Fibroblast of skin of right quadriceps (primary cell): ENCODE results near the gene KRTAP12-4.
"Not testable (repeated sequence)": the region's sequence is repeated elsewhere in the genome, so short reads cannot be mapped to it uniquely, and the experiment has no call there.

Experiments used
- DNase-seq: peaks from one replicate; pipeline ENCODE4 v3.0.0-alpha.2; 2013

The KRTAP12-4 gene

GRCh38 chr21:44686843-44687561, 32.5 kb upstream of the KRTAP12-4 start:
- no peak for DNase-seq

- DNase-seq, result no peak
These were observed 31.7 kb upstream of the KRTAP12-4 start for GRCh38 chr21:44686000-44686781.

GRCh38 chr21:44685050-44685449, 30.6 kb upstream of the KRTAP12-4 start:
- not testable (repeated sequence) for DNase-seq

- no peak for DNase-seq
These were observed 30.0 kb upstream of the KRTAP12-4 start for GRCh38 chr21:44684483-44684882.

GRCh38 chr21:44684077-44684476, 29.6 kb upstream of the KRTAP12-4 start:
- no peak for DNase-seq

- DNase-seq, result no peak
These were observed 28.2 kb upstream of the KRTAP12-4 start for GRCh38 chr21:44682580-44683151.

- DNase-seq, result no peak
These were observed 27.6 kb upstream of the KRTAP12-4 start, which contains the start of gene KRTAP12-1 for GRCh38 chr21:44681861-44682579. KRTAP12-1 (minus strand) TSS chr21:44682163; CDS start chr21:44682123, 40 bp downstream.

GRCh38 chr21:44681152-44681551, 26.7 kb upstream of the KRTAP12-4 start:
- DNase-seq, result no peak

- no peak for DNase-seq
These were observed 23.4 kb upstream of the KRTAP12-4 start for GRCh38 chr21:44677881-44678280.

- DNase-seq, result no peak
These were observed 17.5 kb upstream of the KRTAP12-4 start for GRCh38 chr21:44671911-44672310.

- DNase-seq, result no peak
These were observed 16.4 kb upstream of the KRTAP12-4 start for GRCh38 chr21:44670642-44671432.

GRCh38 chr21:44667612-44668011, 13.2 kb upstream of the KRTAP12-4 start:
- no peak for DNase-seq

- no peak for DNase-seq
These were observed 12.2 kb upstream of the KRTAP12-4 start, which contains the start of gene KRTAP12-2 for GRCh38 chr21:44666401-44667320. KRTAP12-2 (minus strand) TSS chr21:44666927; CDS start chr21:44666886, 41 bp downstream.

- DNase-seq, result no peak
These were observed 10.2 kb upstream of the KRTAP12-4 start for GRCh38 chr21:44664691-44665090.

GRCh38 chr21:44661567-44661966, 7.1 kb upstream of the KRTAP12-4 start:
- not testable (repeated sequence) for DNase-seq

- DNase-seq, result no peak
These were observed 4.6 kb upstream of the KRTAP12-4 start for GRCh38 chr21:44658913-44659595.

- DNase-seq, result no peak
These were observed 4.1 kb upstream of the KRTAP12-4 start for GRCh38 chr21:44658541-44658910.

- DNase-seq, result no peak
These were observed 3.4 kb upstream of the KRTAP12-4 start, which contains the start of gene KRTAP12-3 for GRCh38 chr21:44657635-44658540. KRTAP12-3 (plus strand) TSS chr21:44657932; CDS start chr21:44657980, 48 bp downstream.

GRCh38 chr21:44656868-44657267, 2.4 kb upstream of the KRTAP12-4 start:
- DNase-seq, result no peak
